Osteoblast (primary cell): ENCODE measurements around the gene HSBP1L1. TPM values are rescaled to one million over a fixed set of nuclear protein-coding genes. Genes with fewer than 3 reads are reported as not detected.

Experiments
- DNase-seq: peaks from one replicate; pipeline ENCODE4 v3.0.0; 2011; ENCODE audit warnings: low spot score, mixed read lengths; ENCODE audit not compliant: insufficient read length; ENCODE audit errors: missing footprints
- H2AFZ ChIP-seq: 2 replicates; pipeline ENCODE4 v1.6.0; 2011; ENCODE audit warnings: mild to moderate bottlenecking, low read length
- H3K27ac ChIP-seq: 2 replicates; pipeline ENCODE4 v1.5.1; 2011; ENCODE audit warnings: mild to moderate bottlenecking, low read depth, low read length, moderate library complexity
- H3K27me3 ChIP-seq: 2 replicates; pipeline ENCODE4 v1.6.0; 2012; ENCODE audit warnings: mild to moderate bottlenecking, control low read depth, inconsistent platforms, low read length, moderate library complexity; ENCODE audit not compliant: insufficient read depth
- H3K36me3 ChIP-seq: 2 replicates; pipeline ENCODE4 v1.5.1; 2011; ENCODE audit warnings: mild to moderate bottlenecking, low read length, control low read depth, moderate library complexity; ENCODE audit not compliant: insufficient read depth
- H3K4me1 ChIP-seq: 2 replicates; pipeline ENCODE4 v1.5.1; 2011; ENCODE audit warnings: mild to moderate bottlenecking, low read length, control low read depth, moderate library complexity; ENCODE audit not compliant: insufficient read depth
- H3K4me2 ChIP-seq: 2 replicates; pipeline ENCODE4 v1.6.0; 2011; ENCODE audit warnings: mild to moderate bottlenecking, low read length; ENCODE audit not compliant: insufficient read depth
- H3K4me3 ChIP-seq: fragments of 200-600 bp; sonication (generic); 3 replicates; pipeline ENCODE4 v1.5.1; 2012; ENCODE audit warnings: mild to moderate bottlenecking, low read length, inconsistent platforms; ENCODE audit not compliant: insufficient read depth
- H3K79me2 ChIP-seq: 2 replicates; pipeline ENCODE4 v1.6.0; 2012; ENCODE audit warnings: mild to moderate bottlenecking, low read length, control low read depth, inconsistent platforms; ENCODE audit not compliant: insufficient read depth
- H3K9me3 ChIP-seq: 2 replicates; pipeline ENCODE4 v1.5.1; 2011; ENCODE audit warnings: low read depth, low read length, control low read depth
- H4K20me1 ChIP-seq: 2 replicates; pipeline ENCODE4 v1.6.0; 2012; ENCODE audit warnings: mild to moderate bottlenecking, low read length, control low read depth; ENCODE audit not compliant: insufficient read depth
- CTCF ChIP-seq: IDR thresholded peaks from 2 replicates; pipeline ENCODE4 v1.5.1; 2011; ENCODE audit warnings: mild to moderate bottlenecking, low read depth, low read length, moderate library complexity; ENCODE audit errors: extremely low read depth
- total RNA-seq: library from RNA; depleted of rRNA; stranded (reverse); fragments of >200 nt; gene quantifications from 2 replicates; pipeline ENCODE4 v1.2.3, GENCODE V29; 2012

HSBP1L1 gene
- total RNA-seq, 1 donor, result 9.4 TPM

- Histone ChIP-seq H3K27ac (no peak overlapping the region), H2AFZ (no peak overlapping the region), H3K27me3 (no peaks in the 10 kb centered on the region), H4K20me1 (peaks cover 61% of the 10 kb centered on the region), H3K36me3 (peaks cover 19% of the 10 kb centered on the region), H3K4me2 (no peak overlapping the region), H3K4me3 (no peak overlapping the region), H3K9me3 (no peaks in the 10 kb centered on the region), H3K79me2 (peaks cover 86% of the 10 kb centered on the region), H3K4me1 (peaks cover 11% of the 10 kb centered on the region)
- no peak for TF ChIP-seq CTCF
- DNase-seq, result peak; percentile 91
Observed at GRCh38 chr18:79947054-79947755, 17.2 kb upstream of the HSBP1L1 start.

- H3K4me3 ChIP-seq, result no peak overlapping the region
- DNase-seq, result no peak
- H3K79me2 ChIP-seq, result peaks cover 78% of the 10 kb centered on the region
- peaks cover 11% of the 10 kb centered on the region for H3K36me3 ChIP-seq
- H3K9me3 ChIP-seq, result no peaks in the 10 kb centered on the region
- H2AFZ ChIP-seq, result no peak overlapping the region
- H3K4me2 ChIP-seq, result no peak overlapping the region
- H3K27me3 ChIP-seq, result no peaks in the 10 kb centered on the region
- H4K20me1 ChIP-seq, result peaks cover 56% of the 10 kb centered on the region
- peaks cover 11% of the 10 kb centered on the region for H3K4me1 ChIP-seq
- no peak overlapping the region for H3K27ac ChIP-seq
- TF ChIP-seq CTCF, result no peak
Observed at GRCh38 chr18:79947881-79948610, 16.4 kb upstream of the HSBP1L1 start.

- no peak for DNase-seq
- Histone ChIP-seq H3K36me3 (peaks cover 10% of the 10 kb centered on the region), H3K4me1 (peaks cover 11% of the 10 kb centered on the region), H3K9me3 (no peaks in the 10 kb centered on the region), H3K27me3 (no peaks in the 10 kb centered on the region), H3K79me2 (peaks cover 70% of the 10 kb centered on the region), H3K27ac (no peak overlapping the region), H2AFZ (no peak overlapping the region), H4K20me1 (peaks cover 50% of the 10 kb centered on the region), H3K4me3 (no peak overlapping the region), H3K4me2 (no peak overlapping the region)
- no peak for TF ChIP-seq CTCF
Observed at GRCh38 chr18:79948719-79949411, 15.6 kb upstream of the HSBP1L1 start.
